ENCODE measurements around the gene ZNF335.

DNA sequence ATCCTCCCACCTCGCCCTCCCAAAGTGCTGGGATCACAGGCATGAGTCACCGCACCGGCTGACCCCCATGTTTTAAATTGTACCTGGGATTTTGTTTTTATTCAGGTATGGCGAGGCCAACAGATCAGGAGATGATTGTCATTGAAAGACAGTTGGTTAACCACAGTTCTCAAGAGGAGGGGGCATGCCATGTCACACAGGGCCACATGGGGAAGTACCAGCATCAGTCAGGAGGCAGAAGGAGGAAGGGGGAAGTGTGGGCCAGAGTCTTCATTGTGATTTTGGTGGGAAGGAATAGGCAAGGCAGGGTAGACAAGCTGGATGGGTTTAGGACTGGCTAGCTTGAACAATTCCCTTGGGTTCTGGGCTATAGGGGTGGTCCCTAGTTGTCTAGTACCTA lies 26.8 kb upstream of the ZNF335 start:
- TF ChIP-seq POLR2AphosphoS5 (IDR thresholded peaks at IDR 0.05; ENCODE audit: low read depth, low read length) (no peak), SIN3A (IDR thresholded peaks at IDR 0.05; ENCODE audit: borderline replicate concordance, insufficient read depth, low read length) (no peak), TAF1 (IDR thresholded peaks at IDR 0.05; ENCODE audit: borderline replicate concordance, insufficient read depth, low read length) (no peak)
- TF ChIP-seq, protein P1, sequence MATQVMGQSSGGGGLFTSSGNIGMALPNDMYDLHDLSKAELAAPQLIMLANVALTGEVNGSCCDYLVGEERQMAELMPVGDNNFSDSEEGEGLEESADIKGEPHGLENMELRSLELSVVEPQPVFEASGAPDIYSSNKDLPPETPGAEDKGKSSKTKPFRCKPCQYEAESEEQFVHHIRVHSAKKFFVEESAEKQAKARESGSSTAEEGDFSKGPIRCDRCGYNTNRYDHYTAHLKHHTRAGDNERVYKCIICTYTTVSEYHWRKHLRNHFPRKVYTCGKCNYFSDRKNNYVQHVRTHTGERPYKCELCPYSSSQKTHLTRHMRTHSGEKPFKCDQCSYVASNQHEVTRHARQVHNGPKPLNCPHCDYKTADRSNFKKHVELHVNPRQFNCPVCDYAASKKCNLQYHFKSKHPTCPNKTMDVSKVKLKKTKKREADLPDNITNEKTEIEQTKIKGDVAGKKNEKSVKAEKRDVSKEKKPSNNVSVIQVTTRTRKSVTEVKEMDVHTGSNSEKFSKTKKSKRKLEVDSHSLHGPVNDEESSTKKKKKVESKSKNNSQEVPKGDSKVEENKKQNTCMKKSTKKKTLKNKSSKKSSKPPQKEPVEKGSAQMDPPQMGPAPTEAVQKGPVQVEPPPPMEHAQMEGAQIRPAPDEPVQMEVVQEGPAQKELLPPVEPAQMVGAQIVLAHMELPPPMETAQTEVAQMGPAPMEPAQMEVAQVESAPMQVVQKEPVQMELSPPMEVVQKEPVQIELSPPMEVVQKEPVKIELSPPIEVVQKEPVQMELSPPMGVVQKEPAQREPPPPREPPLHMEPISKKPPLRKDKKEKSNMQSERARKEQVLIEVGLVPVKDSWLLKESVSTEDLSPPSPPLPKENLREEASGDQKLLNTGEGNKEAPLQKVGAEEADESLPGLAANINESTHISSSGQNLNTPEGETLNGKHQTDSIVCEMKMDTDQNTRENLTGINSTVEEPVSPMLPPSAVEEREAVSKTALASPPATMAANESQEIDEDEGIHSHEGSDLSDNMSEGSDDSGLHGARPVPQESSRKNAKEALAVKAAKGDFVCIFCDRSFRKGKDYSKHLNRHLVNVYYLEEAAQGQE (IDR thresholded peaks at IDR 0.05; ENCODE audit: insufficient read depth in 1 of 2, low read depth in 2 of 2, low read length in 2 of 2), result no peak
